Measurements from ENCODE around the gene SAMD10.
"Not testable (repeated sequence)": the region's sequence is repeated elsewhere in the genome, so short reads cannot be mapped to it uniquely, and the experiment has no call there.

SAMD10 gene

GRCh38 chr20:63979557-63980316 is at the start of gene SAMD10:
TSS of gene SAMD10 (minus strand) at chr20:63979642. CDS start at chr20:63979467, 175 bp downstream.
- DNase-seq (ENCODE audit: low read depth, low spot score): no peak

GRCh38 chr20:64027981-64028685 is 48.7 kb upstream of the SAMD10 start:
- DNase-seq (ENCODE audit: low read depth, low spot score): no peak

GRCh38 chr20:64025826-64026412 is 46.5 kb upstream of the SAMD10 start:
- DNase-seq (ENCODE audit: low read depth, low spot score): no peak

- DNase-seq (ENCODE audit: low read depth, low spot score): no peak
Measured at GRCh38 chr20:64025101-64025825, 45.8 kb upstream of the SAMD10 start.

GRCh38 chr20:64024141-64024990 is 44.9 kb upstream of the SAMD10 start:
- DNase-seq (ENCODE audit: low read depth, low spot score): no peak

GRCh38 chr20:64023361-64024140 is 44.1 kb upstream of the SAMD10 start:
- DNase-seq (ENCODE audit: low read depth, low spot score): no peak

GRCh38 chr20:64022671-64023360 is 43.4 kb upstream of the SAMD10 start:
- DNase-seq (ENCODE audit: low read depth, low spot score): no peak

GRCh38 chr20:64021124-64021975 is 41.9 kb upstream of the SAMD10 start:
- DNase-seq (ENCODE audit: low read depth, low spot score): no peak

GRCh38 chr20:64015635-64016034 is 36.2 kb upstream of the SAMD10 start:
- no peak for DNase-seq (ENCODE audit: low read depth, low spot score)

- DNase-seq (ENCODE audit: low read depth, low spot score): not testable (repeated sequence)
Measured at GRCh38 chr20:64012385-64013154, 33.1 kb upstream of the SAMD10 start.

GRCh38 chr20:64011366-64011779 is 31.9 kb upstream of the SAMD10 start:
- no peak for DNase-seq (ENCODE audit: low read depth, low spot score)

GRCh38 chr20:64010711-64011237 is 31.3 kb upstream of the SAMD10 start:
- no peak for DNase-seq (ENCODE audit: low read depth, low spot score)

GRCh38 chr20:64009811-64010387 is 30.5 kb upstream of the SAMD10 start:
- no peak for DNase-seq (ENCODE audit: low read depth, low spot score)

- no peak for DNase-seq (ENCODE audit: low read depth, low spot score)
Measured at GRCh38 chr20:64006902-64007301, 27.5 kb upstream of the SAMD10 start.

GRCh38 chr20:64006490-64006889 is 27.0 kb upstream of the SAMD10 start:
- no peak for DNase-seq (ENCODE audit: low read depth, low spot score)

- no peak for DNase-seq (ENCODE audit: low read depth, low spot score)
Measured at GRCh38 chr20:64005394-64005793, 26.0 kb upstream of the SAMD10 start.
